ENCODE results near the gene TRMT2A.

The TRMT2A gene

GRCh38 chr22:20106205-20106848, 10.7 kb downstream of the TRMT2A start:
- no peak for DNase-seq (ENCODE audit: low spot score)

DNA sequence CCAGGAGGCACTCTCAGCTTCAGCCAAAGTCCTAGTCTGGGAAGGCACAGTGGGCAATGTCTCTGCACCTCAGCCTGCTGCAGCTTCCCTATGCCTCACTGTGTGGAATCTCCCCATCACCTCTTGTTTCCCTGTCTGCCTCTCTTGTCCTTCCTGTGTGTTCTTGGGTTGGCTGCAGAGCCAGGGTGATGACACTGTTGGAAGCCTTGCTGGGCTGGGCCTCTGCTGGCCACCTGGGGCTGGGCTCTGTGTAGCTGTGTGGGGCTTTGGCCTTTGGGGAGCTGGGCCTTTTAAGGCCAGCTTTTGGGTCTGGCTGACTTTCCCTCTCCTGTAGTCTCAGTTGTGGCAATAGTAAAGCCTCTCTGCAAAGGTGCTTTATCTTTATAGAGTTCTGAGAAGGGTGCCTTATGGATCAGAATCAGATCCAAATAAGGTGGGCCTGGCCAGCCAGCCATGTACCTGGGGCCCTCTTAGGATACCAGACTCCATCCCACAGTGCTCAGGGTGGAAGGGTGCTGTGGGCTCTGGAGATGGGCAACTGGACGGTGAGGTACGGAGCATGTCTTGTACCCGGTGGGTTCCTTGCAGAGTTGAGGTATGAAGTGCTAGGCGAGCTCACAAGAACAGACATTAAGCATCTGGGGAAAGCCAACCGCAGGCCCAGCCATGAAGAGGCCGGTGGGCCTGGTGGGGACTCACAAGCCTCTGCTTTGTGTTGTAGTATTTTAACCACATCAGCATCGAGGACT, 11.4 kb downstream of the TRMT2A start:
- DNase-seq (ENCODE audit: low spot score): no peak

DNA sequence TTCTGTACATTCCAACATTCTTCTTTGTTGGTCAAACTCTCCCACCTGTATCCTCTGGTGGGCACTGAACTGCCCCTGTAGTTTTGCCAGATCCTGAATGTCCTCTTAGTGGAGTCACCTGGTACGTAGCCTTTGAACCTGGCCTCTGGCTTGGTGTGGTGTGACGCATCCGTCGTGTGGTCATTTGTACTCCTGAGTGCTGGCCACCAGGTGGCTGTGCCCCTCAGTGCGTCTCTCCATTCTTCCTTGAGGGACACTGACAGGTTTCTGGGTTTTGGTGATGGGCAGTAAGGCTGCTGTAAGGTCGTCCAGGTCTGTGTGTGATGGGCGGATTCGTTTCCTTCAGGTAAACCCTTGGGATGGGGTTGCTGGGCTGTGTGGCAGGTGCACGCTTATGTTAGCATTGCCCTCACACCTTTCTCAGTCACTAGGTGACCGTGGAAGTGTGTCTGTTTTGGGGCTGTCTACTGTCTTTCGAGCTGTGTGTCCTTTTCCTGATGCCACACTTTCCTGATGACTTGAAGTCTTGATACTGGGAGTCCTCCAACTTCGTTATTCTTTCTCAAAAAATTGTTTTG, 14.7 kb downstream of the TRMT2A start:
- no peak for DNase-seq (ENCODE audit: low spot score)

DNA sequence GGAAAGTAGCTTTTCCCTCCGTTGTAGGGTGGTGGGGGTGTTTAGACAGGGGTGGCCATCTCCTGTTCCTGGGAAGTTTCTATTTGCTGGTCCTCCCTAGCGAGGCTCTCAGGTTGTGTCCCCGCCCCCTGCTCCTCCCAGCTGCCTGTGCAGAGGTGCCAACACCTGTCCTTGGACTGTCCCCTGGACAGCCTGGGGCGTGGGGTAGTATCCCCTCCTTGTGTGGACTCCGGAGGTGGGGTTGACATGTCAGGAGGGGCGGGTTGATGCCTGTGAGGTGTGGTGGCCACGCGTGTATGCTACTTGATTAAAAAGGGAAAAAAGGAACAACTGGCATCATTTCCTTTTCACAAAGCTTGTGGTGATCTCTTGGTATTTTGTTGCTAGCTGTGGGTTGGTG, 15.4 kb downstream of the TRMT2A start:
- DNase-seq (ENCODE audit: low spot score): no peak

DNA sequence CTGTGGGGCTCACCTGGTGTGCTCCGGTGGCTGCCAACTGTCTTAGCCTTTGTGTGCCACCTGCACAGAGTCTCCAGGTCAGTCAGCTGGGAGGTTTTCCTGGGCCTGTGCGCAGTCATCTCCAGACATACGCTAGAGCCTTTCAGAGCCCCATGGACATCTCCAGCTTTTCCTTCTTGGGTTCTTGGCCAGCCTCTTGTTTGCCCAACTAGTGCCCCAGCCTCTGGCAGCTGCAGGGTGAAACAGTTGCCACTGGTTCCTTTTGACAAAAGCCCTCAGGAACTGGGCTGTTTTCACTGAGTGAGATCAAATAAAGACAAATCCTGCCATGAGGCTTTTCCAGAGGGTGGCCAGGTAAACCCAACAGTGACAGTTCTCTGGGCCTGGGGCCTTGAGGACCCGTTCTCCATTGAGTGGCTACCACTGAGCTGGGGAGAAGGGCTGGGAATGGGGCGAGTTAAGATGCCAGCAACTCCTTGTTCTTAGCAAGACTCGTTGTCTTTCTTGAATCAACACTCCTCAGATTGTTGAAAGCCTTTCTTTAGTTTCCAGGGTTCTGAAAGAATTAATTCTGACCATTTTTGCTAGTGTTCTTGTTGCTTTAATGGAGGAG, 17.8 kb downstream of the TRMT2A start:
- DNase-seq (ENCODE audit: low spot score): no peak

- no peak for DNase-seq (ENCODE audit: low spot score)
Measured at GRCh38 chr22:20096574-20097420, 20.2 kb downstream of the TRMT2A start.

GRCh38 chr22:20095521-20095920, 21.5 kb downstream of the TRMT2A start:
- no peak for DNase-seq (ENCODE audit: low spot score)

DNA sequence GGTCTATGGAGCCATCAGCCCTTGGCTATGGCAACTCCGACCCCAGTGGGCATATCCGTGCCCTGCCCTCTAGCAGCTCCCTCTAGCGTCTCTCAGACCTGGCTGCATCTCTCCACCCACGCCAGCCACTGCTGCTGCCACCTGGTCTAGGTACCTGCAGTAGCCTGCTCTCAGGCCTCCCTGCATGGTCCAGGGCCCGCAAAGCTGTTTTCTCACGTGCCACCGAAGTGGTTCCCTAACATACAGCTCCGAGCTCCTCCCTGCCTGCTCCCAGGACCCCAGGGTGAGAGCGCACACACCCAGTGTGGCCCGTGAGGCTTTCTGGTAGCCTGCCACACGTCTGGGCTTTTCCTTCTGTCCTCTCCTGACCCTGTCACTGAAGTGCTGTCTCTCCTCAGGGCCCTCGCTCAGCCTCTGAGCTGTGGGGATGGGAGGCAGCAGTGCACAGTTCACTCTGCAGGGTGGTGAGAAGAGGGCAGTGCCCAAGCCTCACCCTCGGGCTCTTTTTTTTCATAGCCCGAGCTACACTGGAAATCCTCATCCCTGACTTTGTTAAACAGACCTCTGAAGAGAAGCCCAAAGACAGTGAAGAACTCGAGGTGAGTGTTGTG, 22.7 kb downstream of the TRMT2A start:
- no peak for DNase-seq (ENCODE audit: low spot score)

- DNase-seq (ENCODE audit: low spot score): no peak
Measured at GRCh38 chr22:20093418-20094196, 23.4 kb downstream of the TRMT2A start.

DNA sequence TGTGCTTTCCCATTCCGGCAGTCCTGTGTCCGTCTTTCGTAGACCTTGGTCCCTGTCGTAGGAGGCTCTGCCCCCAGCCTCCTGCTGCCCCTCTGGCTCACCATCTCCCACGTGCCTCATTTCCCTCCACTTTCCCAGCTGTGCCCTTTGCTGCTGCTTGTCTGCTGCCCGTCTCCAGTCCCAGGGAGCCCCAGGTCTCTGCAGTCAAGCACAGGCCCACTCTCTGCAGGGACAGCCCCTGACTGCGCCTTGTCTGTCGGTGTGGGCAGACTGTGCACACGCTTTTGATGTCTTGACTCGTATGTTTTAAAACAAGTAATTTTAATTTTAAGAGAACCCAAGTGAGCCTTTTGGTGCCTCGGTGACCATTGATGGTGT, 24.6 kb downstream of the TRMT2A start:
- no peak for DNase-seq (ENCODE audit: low spot score)

DNA sequence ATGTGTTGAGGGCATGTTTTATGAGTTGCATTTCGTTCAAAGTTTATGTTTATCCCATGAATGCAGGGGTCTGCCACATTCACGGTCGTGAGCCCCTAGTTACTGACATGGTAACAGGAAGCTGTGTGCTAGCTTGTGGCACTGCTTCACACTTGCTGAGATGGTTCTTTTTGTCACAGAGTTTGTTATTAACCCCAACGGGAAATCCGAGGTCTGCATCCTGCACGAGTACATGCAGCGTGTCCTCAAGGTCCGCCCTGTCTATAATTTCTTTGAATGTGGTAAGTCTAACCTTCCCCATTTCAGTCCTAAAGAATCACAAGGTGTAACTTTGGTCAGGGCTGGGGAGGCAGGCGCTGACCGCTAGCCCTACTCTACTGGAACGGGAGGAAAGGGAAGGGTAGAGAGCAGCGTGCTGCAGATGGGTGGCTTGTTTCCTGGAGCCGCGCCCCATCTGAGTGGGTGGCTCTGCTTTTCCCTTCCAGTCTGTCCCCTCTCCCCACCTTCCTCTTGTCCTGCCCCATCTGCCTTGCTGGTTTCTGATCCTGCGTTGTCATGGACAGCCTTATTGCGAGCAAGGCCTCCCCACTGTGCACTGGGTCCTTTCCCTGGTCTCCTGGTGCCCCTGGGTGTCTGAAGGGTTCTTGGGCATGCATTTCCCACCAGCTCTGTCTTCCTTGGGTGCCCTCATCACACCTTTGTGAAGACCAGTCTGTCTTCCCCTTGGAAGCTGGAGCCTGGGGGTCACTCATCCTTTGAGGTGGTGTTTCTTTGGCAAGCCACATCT, 25.1 kb downstream of the TRMT2A start:
- no peak for DNase-seq (ENCODE audit: low spot score)

DNA sequence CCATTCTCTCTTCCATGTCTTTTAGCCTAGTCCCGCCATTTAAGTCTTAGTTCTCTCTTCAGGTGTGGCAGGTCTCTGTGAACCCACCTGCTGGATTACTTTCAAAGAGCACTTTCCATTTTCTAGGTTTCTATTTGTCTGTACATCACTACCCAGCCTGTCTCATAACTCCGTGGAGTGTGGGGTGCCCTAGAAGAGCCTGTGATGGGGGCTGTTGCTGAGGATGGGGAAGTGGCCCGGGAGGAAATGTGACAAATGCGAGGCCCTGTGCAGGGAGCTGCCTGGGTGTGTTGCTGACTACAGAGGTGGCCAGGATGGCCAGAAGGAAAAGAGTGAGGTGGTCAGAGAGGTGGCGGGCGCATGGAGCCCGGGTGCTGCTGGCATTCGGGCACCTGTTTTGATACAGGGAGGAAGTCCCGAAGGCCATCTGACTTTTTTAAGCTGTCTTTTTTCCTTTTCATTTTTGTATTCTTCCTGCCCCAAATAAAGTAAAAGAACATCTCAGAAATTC, 26.2 kb downstream of the TRMT2A start:
- no peak for DNase-seq (ENCODE audit: low spot score)

DNA sequence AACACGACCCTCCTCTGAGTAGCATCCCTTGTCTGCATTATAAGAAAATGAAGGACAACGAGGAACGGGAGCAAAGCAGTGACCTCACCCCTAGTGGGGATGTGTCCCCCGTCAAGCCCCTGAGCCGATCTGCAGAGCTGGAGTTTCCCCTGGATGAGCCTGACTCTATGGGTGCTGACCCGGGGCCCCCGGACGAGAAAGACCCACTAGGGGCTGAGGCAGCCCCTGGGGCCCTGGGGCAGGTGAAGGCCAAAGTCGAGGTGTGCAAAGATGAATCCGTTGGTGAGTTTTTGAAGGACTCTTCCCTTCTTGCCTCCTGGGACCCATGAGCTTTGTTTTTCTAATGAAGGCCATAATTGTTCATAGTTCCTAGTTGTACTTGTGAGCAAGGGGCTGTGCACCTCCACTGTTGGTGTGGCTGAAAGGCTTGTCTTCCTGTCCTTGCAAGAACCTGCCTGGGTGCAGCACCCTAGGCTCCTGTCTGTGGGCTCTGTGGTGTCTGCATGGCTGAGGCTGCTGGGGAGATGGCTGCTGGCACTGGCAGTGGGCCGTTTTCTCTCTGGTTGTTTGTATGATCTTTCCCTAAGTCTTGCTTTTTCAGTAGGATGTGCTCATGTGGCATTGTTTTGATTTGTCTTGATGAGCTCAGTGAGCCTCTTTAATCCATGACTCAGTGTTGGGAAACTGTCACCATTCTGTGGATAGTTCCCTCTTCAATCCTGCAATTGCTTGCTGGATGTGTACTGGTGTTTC, 26.9 kb downstream of the TRMT2A start:
- no peak for DNase-seq (ENCODE audit: low spot score)

GRCh38 chr22:20089226-20089976, 27.6 kb downstream of the TRMT2A start:
- no peak for DNase-seq (ENCODE audit: low spot score)

DNA sequence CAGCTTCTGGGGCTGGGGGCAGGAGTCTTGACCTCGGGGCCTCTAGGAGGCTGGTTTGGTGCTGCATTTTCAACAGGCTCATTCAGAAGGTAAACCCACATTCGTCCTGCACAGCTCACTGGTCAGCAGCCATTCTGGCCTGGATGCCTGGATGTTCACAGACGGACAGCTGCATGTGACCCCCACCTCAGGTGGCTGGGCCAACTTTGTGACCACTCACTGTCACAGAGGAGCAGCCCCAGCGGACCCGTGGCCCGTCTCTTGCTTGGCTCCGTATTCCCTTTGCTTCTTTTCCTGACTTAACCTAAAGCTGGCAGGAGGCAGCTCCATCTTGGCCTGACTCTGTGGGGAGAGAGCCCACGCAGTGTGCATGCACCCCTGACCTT, 28.8 kb downstream of the TRMT2A start:
- DNase-seq (ENCODE audit: low spot score): no peak

GRCh38 chr22:20087319-20088262, 29.4 kb downstream of the TRMT2A start:
- DNase-seq (ENCODE audit: low spot score): no peak

- no peak for DNase-seq (ENCODE audit: low spot score)
Measured at GRCh38 chr22:20086763-20087162, 30.3 kb downstream of the TRMT2A start.

Measured in NAMALWA (cell line).